HG03442 (cell line): ENCODE measurements around the gene SYNGR1.
"Not testable (repeated sequence)": the region's sequence is repeated elsewhere in the genome, so short reads cannot be mapped to it uniquely, and the experiment has no call there.

Experiments
- ATAC-seq: cut with Tn5 transposase; IDR thresholded peaks from one replicate; pipeline ENCODE4 v1.9.1; 2021; ENCODE audit warnings: mild to moderate bottlenecking, moderate library complexity; ENCODE audit not compliant: unreplicated experiment

SYNGR1 gene

DNA sequence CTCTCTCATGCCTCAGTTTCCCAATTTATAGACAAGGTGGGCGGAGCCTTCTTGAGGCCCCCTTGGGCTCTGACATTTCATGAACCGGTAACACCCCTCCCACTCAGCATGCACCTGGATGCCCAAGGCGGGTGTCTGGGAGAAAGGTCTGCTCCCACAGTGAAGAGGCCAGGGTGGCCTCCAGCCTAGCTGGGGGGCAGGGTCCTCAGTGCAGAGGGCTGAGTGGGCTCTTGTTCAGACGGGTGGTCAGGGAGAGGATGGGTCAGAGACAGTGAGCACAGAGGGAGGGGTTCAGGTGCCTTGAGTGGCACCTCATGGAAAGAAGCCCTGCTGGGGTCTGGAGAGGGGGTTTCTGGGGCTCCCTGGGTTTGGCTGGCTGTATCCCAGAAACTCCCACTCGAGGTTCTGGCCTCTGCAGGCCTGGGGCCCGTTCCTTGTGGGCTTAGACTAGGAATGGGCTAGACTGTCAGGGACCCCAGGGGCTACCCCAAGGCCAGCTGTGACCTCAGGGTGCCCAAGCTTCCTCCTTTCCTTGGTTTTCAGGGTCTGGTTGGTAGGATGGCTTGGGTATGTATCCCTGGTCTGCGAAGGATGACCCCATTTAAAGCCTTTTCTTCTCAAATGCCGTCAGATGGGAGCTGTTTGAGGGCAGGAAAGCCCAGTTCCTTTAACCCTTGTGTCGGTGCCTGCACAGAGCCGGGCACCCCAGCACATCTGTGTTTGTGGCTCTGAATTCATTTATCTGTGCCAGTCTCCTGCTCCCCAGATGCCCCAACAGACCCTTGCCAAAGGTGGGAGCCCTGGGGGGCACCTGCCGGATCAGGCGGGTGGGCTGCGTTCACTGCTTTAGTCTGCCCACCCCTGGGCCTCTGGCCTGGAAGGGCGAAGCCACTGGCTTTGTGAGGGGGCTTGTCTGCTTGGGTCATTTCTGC, 1.2 kb downstream of the SYNGR1 start:
- no peak for ATAC-seq

DNA sequence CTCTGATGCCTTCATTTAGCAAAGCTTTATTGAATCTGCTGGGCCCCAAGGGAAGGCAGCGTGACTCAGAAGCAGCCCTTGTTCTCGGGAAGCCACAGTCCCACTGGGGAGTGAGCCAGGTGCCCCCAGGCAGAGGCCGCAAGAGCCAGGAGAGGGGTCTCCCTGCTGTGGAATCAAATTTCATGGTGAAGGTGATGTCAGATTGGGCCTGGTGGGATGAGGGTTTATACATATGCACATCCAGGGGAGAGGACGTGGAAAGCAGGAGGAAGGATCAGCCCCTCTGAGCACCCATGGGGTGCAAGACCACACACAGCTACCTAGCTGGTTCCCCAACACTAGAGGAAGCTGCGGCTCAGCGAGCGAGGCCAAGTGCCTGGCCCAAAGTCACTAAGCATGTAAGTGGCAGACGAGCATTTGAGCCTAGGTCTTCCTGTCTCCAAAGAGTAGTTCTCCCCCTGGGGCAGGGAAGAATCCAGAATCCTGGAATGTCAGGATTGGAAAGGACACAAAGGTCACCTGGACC, 2.0 kb downstream of the SYNGR1 start:
- ATAC-seq: no peak

DNA sequence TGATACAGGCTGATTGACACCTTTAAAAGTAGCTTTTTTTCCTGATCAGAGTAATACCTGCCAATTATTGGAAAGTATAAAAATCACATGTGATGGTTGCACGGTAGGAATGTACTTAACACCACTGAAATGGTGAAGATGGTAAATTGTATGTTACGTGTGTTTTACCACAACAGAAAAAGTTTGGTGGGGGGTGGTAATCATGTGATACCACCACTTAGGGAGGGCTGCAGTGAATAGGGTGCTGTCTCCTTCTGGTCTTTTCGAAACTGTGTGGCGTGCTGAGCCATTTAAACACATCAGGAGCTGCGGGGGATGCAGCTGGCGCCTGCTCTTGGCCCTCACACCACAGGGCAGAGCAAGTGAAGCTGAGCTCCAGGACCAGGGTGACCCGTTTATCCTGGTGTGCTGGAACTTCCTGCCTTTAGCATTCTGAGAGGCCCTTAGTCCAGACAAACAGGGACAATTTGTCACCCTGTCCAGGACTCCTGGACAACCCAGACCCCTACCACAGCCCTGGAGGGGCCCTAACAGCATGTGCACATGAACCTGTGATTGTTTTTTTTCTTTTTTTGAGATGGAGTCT, 2.6 kb downstream of the SYNGR1 start:
- no peak for ATAC-seq

DNA sequence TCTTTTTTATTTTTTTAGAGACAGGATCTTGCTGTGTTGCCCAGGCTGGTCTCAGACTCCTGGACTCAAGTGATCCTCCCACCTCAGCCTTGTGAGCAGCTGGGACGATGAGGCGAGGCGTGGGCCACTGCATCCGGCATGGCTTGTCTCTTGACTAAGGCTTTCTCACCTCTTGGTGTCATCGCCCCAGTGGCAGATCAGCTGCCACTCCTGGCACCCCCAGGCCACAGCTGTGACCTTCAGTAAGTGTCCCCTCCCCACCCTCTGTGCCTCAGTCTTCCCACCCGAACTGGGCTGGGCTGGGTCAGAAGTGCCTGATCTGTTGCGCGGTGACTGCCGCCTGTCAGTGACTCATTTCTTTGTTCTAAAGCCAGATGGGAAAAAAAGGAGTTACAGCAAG, 3.6 kb downstream of the SYNGR1 start:
- ATAC-seq: no peak

DNA sequence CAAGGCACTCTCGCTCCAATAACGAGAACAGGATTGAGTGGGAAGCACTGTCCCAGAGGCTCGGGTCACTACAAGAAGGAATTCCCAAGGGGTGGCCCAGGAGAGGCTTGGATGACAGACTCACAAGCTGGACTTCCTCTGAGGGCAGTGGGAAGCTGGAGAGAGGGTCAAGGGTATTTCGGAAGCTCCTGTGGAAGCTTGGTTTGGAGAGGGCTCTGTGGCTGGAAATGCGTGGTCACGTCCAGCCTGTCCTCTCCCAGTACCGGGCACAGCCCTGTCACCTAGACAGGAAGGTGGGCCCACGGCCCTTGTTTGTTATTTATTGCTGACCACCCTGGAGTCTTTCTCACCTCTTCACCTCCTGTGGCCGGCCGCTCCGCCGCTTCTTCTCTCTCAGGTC, 5.3 kb downstream of the SYNGR1 start:
- ATAC-seq: no peak

DNA sequence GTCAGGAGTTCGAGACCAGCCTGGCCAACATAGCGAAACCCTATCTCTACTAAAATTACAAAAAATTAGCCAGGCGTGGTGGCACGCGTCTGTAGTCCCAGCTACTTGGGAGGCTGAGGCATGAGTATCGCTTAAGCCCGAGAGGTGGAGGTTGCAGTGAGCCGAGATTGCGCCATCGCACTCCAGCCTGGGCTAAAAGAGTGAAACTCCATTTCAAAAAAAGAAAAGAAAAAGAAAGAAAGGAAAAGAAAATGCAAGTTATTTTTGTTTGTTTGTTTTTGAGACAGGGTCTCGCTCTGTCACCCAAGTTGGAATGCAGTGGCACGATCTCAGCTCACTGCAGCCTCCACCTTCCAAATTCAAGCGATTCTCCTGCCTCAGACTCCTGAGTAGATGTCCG, 6.0 kb downstream of the SYNGR1 start:
- ATAC-seq: not testable (repeated sequence)

DNA sequence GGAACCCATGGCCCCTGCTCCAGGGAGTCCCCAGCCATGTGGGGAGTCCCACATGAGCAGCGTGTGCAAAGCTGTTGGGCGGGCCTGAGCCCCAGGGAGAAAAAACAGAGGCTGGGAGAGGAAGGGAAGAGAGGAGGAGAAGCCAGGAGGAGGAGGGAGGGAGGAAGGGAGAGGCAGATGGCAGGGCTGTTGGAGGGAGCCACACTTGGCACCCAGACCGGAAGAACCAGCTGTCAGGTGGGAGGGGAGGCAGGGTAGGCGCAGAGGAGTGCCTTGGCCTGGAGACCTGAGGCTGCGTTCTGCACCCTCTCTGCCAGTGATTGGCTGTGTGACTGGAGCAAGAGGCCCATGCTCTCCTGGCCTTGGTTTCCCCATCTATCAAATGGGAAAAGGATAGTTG, 6.7 kb downstream of the SYNGR1 start:
- ATAC-seq: no peak

DNA sequence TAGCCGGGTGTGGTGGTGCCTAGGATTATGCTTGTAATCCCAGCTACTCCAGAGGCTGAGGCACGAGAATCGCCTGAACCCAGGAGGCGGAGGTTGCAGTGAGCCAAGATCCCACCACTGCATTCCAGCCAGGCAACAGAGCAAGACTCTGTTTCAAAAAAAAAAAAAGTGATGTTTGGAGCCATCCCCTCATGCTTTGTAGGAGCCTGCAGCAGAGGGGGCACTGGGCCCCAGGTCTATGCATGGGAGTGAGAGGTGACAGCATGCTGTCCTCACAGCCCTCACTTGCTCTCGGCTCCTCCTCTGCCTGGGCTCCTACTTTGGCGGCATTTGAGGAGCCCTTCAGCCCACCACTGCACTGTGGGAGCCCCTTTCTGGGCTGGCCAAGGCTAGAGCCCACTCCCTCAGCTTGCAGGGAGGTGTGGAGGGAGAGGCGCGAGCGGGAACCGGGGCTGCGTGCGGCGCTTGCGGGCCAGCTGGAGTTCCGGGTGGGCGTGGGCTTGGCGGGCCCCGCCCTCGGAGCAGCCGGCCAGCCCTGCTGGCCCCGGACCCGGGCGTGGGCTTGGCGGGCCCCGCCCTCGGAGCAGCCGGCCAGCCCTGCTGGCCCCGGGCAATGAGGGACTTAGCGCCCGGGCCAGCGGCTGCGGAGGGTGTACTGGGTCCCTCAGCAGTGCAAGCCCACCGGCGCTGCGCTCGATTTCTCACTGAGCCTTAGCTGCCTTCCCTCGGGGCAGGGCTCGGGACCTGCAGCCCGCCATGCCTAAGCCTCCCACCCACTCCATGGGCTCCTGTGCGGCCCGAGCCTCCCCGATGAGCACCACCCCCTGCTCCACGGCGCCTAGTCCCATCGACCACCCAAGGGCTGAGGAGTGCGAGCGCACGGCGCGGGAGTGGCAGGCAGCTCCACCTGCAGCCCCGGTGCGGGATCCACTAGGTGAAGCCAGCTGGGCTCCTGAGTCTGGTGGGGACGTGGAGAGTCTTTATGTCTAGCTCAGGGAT, 7.6 kb downstream of the SYNGR1 start:
- ATAC-seq: not testable (repeated sequence)

DNA sequence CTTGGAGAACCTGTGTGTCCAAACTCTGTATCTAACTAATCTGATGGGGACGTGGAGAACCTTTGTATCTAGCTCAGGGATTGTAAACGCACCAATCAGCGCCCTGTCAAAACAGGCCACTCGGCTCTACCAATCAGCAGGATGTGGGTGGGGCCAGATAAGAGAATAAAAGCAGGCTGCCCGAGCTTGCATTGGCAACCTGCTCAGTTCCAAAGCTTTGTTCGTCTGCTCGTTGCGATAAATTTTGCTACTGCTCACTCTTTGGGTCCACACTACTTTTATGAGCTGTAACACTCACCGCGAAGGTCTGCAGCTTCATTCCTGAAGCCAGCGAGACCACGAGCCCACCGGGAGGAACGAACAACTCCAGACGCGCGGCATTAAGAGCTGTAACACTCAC, 8.4 kb downstream of the SYNGR1 start:
- ATAC-seq: not testable (repeated sequence)

DNA sequence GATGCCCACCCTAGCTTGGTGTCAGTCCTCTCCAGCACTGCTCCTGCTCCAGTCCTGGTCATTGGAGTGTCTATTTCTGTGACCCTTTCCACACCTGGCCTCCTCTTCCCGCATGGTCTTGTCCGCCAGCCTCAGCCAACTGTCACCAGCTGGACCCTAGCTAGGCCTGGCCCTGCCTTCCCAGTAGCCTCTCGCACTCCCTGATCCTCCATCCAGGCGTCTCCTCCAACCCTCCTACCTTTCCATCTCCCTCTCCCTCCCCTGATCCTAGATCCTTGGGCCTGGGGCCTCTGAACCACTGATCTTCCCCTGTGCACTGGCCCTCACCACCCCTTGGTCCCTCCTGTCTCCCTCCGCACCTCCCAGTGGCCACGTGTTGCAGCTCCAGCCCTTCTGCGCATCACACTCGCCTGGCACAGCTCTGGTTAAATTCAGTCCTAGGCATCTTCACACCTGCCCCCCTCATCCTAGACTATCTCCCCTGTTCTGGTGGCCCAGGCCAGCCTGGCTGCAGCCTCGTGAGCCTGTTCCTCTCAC, 9.9 kb downstream of the SYNGR1 start:
- no peak for ATAC-seq

DNA sequence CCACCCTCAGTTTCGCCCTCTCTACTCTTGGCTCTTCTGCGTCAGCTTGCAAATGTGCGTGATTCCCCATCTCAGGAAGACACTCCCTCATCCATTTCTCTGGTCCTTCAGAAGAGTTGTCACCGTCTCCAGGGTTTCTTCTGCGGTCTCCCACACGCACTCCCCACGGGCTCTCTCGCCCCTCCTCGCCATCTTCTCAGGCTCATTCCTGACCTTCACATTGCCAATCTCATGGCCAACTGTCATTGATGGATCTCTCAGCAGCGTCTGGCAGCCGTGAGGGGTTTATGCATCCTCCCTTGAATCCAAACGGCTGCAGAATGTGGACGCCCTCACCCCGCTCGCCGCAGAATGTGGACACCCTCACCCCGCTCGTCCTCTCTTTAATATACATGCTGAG, 10.5 kb downstream of the SYNGR1 start:
- no peak for ATAC-seq

DNA sequence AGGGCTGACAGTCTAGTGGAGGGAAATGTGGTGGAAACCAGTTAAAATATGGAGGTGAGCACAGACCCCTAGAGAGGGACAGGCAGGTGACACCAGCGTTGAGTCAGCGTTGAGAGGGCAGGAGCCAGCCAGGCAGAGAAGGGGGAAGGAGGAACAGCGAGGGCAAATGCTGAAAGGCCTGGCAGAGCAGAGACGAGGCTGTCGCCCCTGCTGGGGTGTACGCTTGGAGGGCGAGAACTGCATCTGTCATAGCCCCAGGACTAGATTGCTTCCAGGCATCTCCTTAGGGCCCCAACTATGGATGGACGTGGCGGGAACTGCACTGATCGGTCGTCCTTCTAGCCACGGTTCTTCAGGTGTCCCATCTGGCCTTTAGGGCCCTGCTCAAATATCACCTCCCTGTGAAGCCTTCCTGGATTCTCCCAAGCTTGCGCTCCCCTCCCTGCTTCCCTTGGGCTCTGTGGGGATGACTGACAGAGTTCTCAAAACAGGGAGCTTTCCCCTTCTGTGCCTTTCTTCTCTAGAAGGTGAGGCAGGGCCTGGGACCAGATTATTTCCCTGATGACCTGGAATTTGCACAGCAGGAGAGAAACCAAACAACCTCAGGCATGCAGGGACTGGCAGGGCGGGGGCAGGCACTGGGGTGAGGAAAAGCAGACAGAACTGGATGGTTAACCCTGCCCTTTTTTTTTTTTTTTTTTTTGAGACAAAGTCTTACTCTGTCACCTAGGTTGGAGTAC, 11.1 kb downstream of the SYNGR1 start:
- ATAC-seq: no peak

DNA sequence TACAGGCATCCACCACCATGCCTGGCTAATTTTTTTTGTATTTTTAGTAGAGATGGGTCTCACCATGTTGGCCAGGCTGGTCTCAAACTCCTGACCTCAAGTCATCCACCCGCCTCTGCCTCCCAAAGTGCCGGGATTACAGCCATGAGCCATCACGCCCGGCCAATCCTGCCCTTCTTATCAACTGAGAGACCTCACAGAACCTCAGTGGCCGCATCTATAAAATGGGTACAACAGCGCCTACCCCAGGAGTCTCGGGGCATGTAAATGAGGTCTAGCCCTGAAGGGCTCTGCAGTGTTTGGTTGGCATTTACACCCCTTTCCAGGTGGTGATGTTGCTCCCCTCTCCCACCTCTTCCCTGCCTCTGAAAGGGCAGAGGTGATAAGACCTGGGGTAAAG, 11.7 kb downstream of the SYNGR1 start:
- no peak for ATAC-seq

DNA sequence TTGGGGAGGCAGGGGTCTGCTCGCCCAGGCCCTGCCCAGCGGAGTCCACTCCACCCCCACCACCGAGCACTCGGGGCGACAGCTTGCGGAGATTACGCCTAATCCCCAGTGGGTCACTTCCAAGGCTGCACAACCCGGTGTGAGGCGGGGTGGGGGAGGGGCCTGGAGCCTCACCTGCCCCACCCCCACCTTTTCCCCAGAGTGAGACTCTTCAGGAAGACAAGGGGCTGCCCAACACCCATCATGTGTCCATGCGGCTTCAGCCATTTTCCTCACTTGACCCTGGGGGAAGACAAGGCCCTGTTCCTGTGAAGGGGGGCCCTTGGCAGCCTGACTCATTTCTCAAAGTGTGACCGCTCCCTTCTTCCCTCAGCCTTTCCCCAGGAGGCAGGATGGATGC, 12.5 kb downstream of the SYNGR1 start:
- ATAC-seq: no peak

DNA sequence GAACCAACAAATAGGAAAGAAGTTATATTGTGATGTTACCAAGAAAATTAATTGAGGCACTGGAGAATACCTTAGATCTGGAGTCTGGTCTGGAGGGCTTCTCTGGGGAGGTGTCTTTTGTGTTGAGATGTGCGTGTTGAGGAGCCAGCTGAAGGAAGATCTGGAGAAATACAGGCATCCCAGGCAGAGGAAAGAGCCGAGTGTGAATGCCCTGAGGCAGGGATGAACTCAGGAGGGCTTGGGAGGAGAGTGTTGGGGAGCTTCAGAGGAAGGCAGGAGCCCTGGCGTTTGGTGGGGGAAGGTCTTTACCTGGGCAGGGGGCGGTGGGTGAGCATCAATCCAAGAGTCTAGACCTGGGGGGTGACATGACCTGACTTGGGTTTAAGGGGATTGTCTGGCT, 13.1 kb downstream of the SYNGR1 start:
- no peak for ATAC-seq

DNA sequence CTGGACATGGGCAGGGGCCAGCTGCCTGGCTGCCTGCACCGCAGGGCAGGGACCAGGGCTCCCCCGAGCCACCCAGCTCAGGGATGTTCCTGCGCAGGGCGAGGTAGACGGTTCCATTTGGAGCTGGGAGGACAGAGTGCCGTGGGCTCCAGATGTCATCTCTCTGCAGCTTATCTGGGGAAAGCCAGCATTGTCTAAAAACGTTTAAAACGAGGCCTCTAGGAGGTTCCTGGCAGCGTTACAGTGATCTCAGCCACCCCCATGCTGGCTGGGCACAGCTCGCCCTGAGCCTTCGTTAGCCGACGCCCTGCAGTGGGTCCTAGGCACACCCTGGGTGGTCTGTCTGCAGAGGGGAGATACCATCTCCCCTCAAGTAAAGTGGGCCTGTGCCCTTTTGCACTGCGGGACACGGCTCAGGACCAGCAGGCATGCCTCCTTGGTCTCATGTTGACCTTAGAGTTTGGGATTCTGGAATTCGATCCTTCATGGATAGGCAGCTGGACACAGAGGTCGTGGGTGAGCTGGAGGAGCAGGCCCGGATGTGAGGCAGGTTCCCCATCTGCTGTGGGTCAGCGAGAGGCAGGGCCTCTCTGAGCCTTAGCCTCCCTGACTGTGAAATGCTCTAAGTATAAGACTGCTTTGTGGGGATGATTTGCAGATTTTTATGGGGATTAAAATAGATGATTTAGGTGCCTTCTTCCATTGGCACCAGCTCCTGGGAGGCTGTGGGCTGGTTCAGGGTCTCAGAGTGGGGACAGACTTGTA, 14.1 kb downstream of the SYNGR1 start:
- no peak for ATAC-seq

DNA sequence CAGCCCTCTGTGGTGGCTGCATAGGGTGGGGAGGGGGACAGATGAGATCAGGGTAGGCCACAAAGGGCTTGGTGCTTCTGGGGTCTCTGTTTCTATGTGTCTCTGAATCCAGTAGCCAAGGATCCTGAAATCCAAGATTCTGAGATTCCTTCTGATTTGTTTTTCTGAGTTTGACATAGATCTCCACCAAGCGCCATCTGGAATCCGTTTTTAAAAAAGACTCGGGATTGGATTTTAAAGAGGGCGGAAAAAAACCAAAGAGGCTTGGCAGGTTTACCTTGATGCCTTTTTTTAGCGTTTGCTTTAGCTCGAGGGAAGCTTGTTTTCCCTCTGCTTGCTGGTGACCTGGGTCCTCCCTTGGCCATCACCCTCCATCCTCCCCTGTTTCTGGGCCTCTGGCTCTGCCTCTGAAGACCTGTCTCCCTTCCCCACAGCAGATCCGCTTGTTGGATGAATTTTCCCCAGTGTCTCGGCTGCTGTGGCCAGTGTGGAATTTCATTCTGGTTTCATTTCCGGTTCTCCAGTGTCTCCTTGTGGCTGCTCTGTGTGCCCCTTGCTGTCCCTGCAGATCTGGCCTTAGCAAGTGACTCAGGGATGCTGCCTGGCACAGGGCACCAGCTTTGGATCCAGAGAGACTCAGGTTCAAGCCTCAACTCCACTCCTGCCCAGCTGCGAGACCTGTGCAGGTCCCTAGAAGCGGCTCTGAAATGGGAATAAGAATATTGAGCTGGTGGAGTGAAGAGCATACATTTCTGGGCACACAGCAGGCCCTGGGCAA, 15.1 kb downstream of the SYNGR1 start:
- no peak for ATAC-seq

DNA sequence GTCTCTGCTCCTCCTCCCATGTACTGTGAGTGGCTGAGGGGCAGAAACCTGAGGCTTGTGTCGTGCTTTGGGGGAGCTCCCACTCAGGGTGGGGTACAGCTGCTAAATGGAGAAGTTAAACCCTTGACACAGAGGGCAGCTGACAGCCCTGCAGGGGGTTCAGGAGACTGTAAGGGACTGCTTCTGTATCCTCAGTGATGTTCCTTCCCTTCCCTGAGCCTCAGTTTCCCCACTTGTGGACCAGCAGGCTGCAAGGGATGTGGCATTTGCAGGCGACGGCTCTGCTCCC, 15.6 kb downstream of the SYNGR1 start:
- no peak for ATAC-seq

DNA sequence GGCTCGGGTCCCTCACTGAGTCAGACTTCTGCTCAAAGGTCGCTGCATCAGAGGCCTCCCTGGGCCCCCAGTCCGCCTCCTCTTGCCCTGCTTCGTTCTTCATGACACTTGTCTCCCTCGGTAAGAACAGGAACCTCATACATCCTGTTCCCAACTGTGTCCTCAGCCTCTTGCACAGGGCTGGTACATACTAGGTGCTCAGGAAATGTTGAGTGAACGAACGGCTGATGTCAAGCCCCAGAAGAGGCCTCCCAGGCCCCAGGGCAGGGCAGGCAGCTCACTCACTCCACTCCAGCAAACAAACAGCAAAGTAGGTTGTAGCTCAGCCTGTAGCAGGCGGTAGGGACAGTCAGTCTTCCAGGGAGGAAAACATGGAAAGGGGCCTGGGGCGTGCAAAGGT, 17.2 kb downstream of the SYNGR1 start:
- ATAC-seq: no peak
